Naive thymus-derived CD4-positive, alpha-beta T cell (primary cell): Measurements from ENCODE around the gene COPB1. TPM values are rescaled to one million over a fixed set of nuclear protein-coding genes. Genes with fewer than 3 reads are reported as not detected.

Source experiments
- ATAC-seq: fragments of 150-1000 bp; cut with Tn5 transposase; 2 replicates; pipeline ENCODE4 v1.10.0; 2021; ENCODE audit warnings: mild to moderate bottlenecking, moderate library complexity
- CTCF ChIA-PET: fragments of 350-600 bp; sonication (Branson Sonifier 250); formaldehyde crosslinking; loops from one replicate; lab custom pipeline; 2021; ENCODE audit warnings: antibody characterized with exemption; lab: Charles Lee
- POLR2A ChIA-PET: fragments of 350-600 bp; sonication (Branson Sonifier 250); formaldehyde crosslinking; loops from one replicate; lab custom pipeline; 2021; ENCODE audit warnings: antibody characterized with exemption, inconsistent platforms; lab: Charles Lee
- DNase-seq, 9 donors: peaks; one replicate each; pipeline versions ENCODE4 v3.0.0 to v3.0.0-alpha.2; 2020 to 2022; ENCODE audit warnings: mixed read lengths in 1 of 9
- H3K27ac ChIP-seq: one replicate; pipeline ENCODE4 v1.7.0; 2013; ENCODE audit warnings: mild to moderate bottlenecking, low read depth, low read length, moderate library complexity
- H3K27me3 ChIP-seq, 2 donors: one replicate each; pipeline ENCODE4 v1.7.0; 2013; ENCODE audit warnings: low read length in 2 of 2, mild to moderate bottlenecking in 2 of 2, moderate library complexity in 2 of 2; ENCODE audit not compliant: control insufficient read depth in 2 of 2, insufficient read depth in 2 of 2
- H3K36me3 ChIP-seq, 3 experiments: 1 replicate in 2 of 3; 2 replicates in 1 of 3; pipeline ENCODE4 v1.7.0; 2013; ENCODE audit warnings: low read length in 3 of 3, mild to moderate bottlenecking in 3 of 3, moderate library complexity in 1 of 3; ENCODE audit not compliant: insufficient read depth in 3 of 3, control insufficient read depth in 2 of 3
- H3K4me1 ChIP-seq, 2 donors: one replicate each; pipeline ENCODE4 v1.7.0; 2013; ENCODE audit warnings: low read length in 2 of 2, mild to moderate bottlenecking in 2 of 2, moderate library complexity in 1 of 2; ENCODE audit not compliant: control insufficient read depth in 2 of 2, insufficient read depth in 2 of 2
- H3K4me3 ChIP-seq: 2 replicates; pipeline ENCODE4 v1.7.0; 2013; ENCODE audit warnings: mild to moderate bottlenecking, low read length
- H3K9me3 ChIP-seq, 3 experiments: 1 replicate in 2 of 3; 2 replicates in 1 of 3; pipeline ENCODE4 v1.7.0; 2013; ENCODE audit warnings: low read length in 3 of 3; ENCODE audit not compliant: control insufficient read depth in 2 of 3
- H3K27ac Mint-ChIP-seq, 9 donors: one replicate each; pipeline ENCODE4 v1.8.0; 2020 to 2022; ENCODE audit warnings: mixed read lengths in 9 of 9, mild to moderate bottlenecking in 8 of 9, moderate library complexity in 5 of 9, inconsistent platforms in 2 of 9
- H3K27me3 Mint-ChIP-seq, 5 donors: one replicate each; pipeline ENCODE4 v1.8.0; 2021 to 2022; ENCODE audit warnings: mixed read lengths in 5 of 5, mild to moderate bottlenecking in 1 of 5
- H3K36me3 Mint-ChIP-seq, 5 donors: one replicate each; pipeline ENCODE4 v1.8.0; 2020 to 2022; ENCODE audit warnings: mixed read lengths in 5 of 5, mild to moderate bottlenecking in 3 of 5, inconsistent platforms in 1 of 5
- H3K4me1 Mint-ChIP-seq, 7 donors: one replicate each; pipeline ENCODE4 v1.8.0; 2020 to 2022; ENCODE audit warnings: mixed read lengths in 7 of 7, mild to moderate bottlenecking in 3 of 7, inconsistent platforms in 1 of 7
- H3K4me3 Mint-ChIP-seq, 10 donors: one replicate each; pipeline ENCODE4 v1.8.0; 2020 to 2022; ENCODE audit warnings: mild to moderate bottlenecking in 10 of 10, mixed read lengths in 10 of 10, moderate library complexity in 6 of 10, inconsistent platforms in 2 of 10
- H3K9me3 Mint-ChIP-seq, 11 donors: one replicate each; pipeline ENCODE4 v1.8.0; 2020 to 2022; ENCODE audit warnings: mixed read lengths in 11 of 11, mild to moderate bottlenecking in 4 of 11, inconsistent platforms in 1 of 11, moderate library complexity in 1 of 11
- intact Hi-C, 2 donors: fragments of 100-400 bp; cut with micrococcal nuclease; formaldehyde crosslinking; loops; one replicate each; pipeline ENCODE4 v1.15.1; 2023
- polyA plus RNA-seq, 2 donors: library from polyadenylated mRNA; unstranded; fragments of 300-500 nt; fragmentation: Illumina TruSeq; gene quantifications; one replicate each; pipeline ENCODE4 v1.2.3, GENCODE V29; 2021
- total RNA-seq, 6 experiments: library from RNA in 5 of 6; stranded (reverse) in 5 of 6; gene quantifications; 1 replicate in 5 of 6; 2 replicates in 1 of 6; pipeline ENCODE4 v1.2.3 and lab custom pipeline; 2021 to 2026

The COPB1 gene, protein sequence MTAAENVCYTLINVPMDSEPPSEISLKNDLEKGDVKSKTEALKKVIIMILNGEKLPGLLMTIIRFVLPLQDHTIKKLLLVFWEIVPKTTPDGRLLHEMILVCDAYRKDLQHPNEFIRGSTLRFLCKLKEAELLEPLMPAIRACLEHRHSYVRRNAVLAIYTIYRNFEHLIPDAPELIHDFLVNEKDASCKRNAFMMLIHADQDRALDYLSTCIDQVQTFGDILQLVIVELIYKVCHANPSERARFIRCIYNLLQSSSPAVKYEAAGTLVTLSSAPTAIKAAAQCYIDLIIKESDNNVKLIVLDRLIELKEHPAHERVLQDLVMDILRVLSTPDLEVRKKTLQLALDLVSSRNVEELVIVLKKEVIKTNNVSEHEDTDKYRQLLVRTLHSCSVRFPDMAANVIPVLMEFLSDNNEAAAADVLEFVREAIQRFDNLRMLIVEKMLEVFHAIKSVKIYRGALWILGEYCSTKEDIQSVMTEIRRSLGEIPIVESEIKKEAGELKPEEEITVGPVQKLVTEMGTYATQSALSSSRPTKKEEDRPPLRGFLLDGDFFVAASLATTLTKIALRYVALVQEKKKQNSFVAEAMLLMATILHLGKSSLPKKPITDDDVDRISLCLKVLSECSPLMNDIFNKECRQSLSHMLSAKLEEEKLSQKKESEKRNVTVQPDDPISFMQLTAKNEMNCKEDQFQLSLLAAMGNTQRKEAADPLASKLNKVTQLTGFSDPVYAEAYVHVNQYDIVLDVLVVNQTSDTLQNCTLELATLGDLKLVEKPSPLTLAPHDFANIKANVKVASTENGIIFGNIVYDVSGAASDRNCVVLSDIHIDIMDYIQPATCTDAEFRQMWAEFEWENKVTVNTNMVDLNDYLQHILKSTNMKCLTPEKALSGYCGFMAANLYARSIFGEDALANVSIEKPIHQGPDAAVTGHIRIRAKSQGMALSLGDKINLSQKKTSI
- total RNA-seq = 100 to 1,000 TPM in 1 of 5 experiments, 10 to 100 TPM in 4; 73.4 to 102 (median 75.9) TPM
- polyA plus RNA-seq = 10 to 100 TPM; 57.8 to 81.2 TPM
- total RNA-seq (lab: John Stamatoyannopoulos, UW) = 97.9 reads per million, percentile 84 among the genes with 10 or more reads in this experiment

DNA sequence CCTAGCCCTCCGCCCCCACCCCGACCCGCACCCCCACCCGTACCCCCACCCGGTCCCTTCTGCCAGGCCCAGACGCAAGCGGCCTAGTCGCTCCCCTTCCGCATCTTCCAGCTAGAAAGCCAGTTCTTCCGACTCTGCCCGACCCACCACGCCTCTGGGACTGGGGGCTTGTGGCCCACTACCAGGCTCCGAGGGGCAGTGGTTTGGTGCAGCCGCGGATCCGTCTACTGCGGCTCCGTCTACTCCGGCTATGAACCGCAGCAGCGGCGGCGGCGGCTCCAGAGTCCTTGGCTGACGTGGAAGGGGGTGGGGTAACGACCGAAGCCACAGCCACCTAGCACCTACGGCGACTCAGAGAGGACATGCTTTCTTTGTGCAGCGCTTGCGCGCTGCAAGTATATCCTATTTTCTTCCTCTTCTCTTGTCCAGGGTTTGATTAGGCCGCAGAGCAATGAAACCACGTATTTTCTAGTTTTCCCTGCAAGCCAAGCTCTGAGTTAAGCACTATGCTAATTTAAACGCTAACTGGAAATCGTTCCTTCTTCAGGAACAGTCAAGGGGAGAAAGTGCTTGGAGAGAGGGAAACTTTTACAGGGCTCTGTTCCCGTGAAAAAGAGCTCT, at the start of gene COPB1:
COPB1 (minus strand) TSS at position 252 of the 621 bp plus-strand sequence. CDS start 883 bp downstream, outside the sequence.
- H3K36me3 Mint-ChIP-seq = peaks cover 12 to 30% (median 26%) of the 10 kb centered on the region in 5 donors
- H3K4me1 Mint-ChIP-seq = peaks cover 27 to 54% (median 47%) of the 10 kb centered on the region in 7 donors
- H3K4me3 ChIP-seq = peak within 1 kb of the TSS; percentile 70

DNA sequence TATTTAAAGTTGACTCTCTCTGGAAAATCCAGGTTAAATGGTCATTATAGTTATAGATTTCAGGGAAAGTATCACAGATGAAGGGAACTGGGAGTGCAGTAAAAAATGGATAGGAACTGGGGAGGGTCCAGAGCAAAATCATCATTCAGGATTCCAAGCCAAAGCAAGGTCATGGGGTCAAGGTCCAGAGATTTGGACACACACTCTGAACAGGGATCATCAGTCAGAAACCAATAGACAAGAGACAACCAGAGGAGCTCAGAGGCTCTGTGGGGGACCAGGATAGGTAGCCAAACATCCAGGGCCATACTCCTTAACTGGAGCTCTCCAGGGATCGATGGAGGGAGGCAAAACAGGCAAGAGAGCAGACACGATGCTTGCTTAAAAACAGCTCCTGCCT, 47.8 kb upstream of the COPB1 start:
- Mint-ChIP-seq H3K36me3 (peaks cover 3 to 54% (median 20%) of the 10 kb centered on the region in 5 donors), H3K27ac (peak overlapping the region in 3 of 9 donors; percentile 27 to 35 (median 28)), H3K9me3 (peaks cover 0 to 8% (median 0%) of the 10 kb centered on the region in 11 donors), H3K4me1 (peaks cover 6 to 54% (median 15%) of the 10 kb centered on the region in 7 donors), H3K27me3 (no peaks in the 10 kb centered on the region), H3K4me3 (no peak overlapping the region)
- Histone ChIP-seq H3K9me3 (no peaks in the 10 kb centered on the region), H3K4me1 (no peaks in the 10 kb centered on the region), H3K27ac (no peak overlapping the region), H3K27me3 (no peaks in the 10 kb centered on the region), H3K4me3 (no peak overlapping the region), H3K36me3 (no peaks in the 10 kb centered on the region)
- ATAC-seq = no peak
- DNase-seq = no peak
- intact Hi-C loops = no loop called here
- ChIA-PET CTCF (interaction anchor here (0.6 kb wide), 1 partner anchor 31 kb away, joined by 3 read pairs; no protein-coding TSS in a partner anchor), POLR2A (interaction anchor here (0.8 to 2.3 kb wide), 5 partner anchors 12 to 97 kb away, joined by 3 to 5 read pairs (median 4); no protein-coding TSS in a partner anchor)

More for the DNA sequence above, at the start of gene COPB1:
- Mint-ChIP-seq H3K27ac (peak within 1 kb of the TSS; percentile 87 to 98 (median 94)), H3K9me3 (peaks cover 0 to 3% (median 0%) of the 10 kb centered on the region in 11 donors), H3K4me3 (peak within 1 kb of the TSS; percentile 79 to 98 (median 92)), H3K27me3 (no peaks in the 10 kb centered on the region)
- POLR2A ChIA-PET = interaction anchor here (0.6 to 4.3 kb wide), 13 partner anchors 10 to 406 kb away, joined by 3 to 22 read pairs (median 5); partner anchors contain the start of genes CYP2R1, PDE3B and PSMA1
- H3K27me3 ChIP-seq = no peaks in the 10 kb centered on the region
- peaks cover 0 to 21% of the 10 kb centered on the region in 2 donors for H3K4me1 ChIP-seq
- peaks cover 7 to 32% (median 16%) of the 10 kb centered on the region in 3 experiments for H3K36me3 ChIP-seq
- no peaks in the 10 kb centered on the region for H3K9me3 ChIP-seq
- CTCF ChIA-PET = interaction anchor here (0.6 to 1.9 kb wide), 2 partner anchors 408 to 505 kb away, joined by 3 to 4 read pairs; no protein-coding TSS in a partner anchor
- peak within 1 kb of the TSS; percentile 91 for H3K27ac ChIP-seq
- DNase-seq = peak; percentile 82 to 94 (median 92)
- intact Hi-C loops = loop anchor here (1.0 to 5.0 kb wide), 11 partner anchors 21 to 1037 kb away; partner anchors contain the start of genes PSMA1 (in 2 of the 2), BTBD10 (in 1 of the 2), PDE3B (in 1 of the 2) and RRAS2 (in 1 of the 2)
- ATAC-seq = peak; percentile 99

DNA sequence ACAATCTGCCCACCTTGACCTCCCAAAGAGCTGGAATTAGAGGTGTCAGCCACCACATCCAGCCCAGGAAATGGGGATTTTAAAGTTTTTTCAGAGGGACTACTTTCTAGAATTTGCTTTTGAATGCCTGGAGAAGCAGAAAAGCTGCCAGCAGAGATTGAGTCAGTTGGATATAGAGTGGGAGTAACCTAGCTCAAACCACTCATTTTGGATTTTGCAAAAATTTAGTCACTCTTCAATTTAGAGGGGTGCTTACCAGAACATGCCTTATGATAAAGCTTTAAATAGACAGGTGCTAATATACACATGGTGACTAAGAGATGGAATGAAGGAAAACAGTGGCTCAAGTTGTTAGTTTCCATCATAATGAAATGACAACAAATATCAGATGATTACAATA, 47.1 kb upstream of the COPB1 start:
- Histone ChIP-seq H3K36me3 (no peaks in the 10 kb centered on the region), H3K27ac (no peak overlapping the region), H3K4me1 (no peaks in the 10 kb centered on the region), H3K27me3 (no peaks in the 10 kb centered on the region), H3K9me3 (no peaks in the 10 kb centered on the region), H3K4me3 (no peak overlapping the region)
- ChIA-PET POLR2A (interaction anchor here (0.6 to 2.3 kb wide), 3 partner anchors 27 to 98 kb away, joined by 3 to 5 read pairs (median 4); no protein-coding TSS in a partner anchor), CTCF (no interaction called here)
- Mint-ChIP-seq H3K27me3 (no peaks in the 10 kb centered on the region), H3K9me3 (peaks cover 0 to 8% (median 0%) of the 10 kb centered on the region in 11 donors), H3K36me3 (peaks cover 3 to 52% (median 20%) of the 10 kb centered on the region in 5 donors), H3K4me3 (no peak overlapping the region), H3K27ac (peak overlapping the region in 1 of 9 donors; percentile 41), H3K4me1 (peaks cover 6 to 50% (median 12%) of the 10 kb centered on the region in 7 donors)
- ATAC-seq (no peak), DNase-seq (no peak)
- intact Hi-C loops = no loop called here

DNA sequence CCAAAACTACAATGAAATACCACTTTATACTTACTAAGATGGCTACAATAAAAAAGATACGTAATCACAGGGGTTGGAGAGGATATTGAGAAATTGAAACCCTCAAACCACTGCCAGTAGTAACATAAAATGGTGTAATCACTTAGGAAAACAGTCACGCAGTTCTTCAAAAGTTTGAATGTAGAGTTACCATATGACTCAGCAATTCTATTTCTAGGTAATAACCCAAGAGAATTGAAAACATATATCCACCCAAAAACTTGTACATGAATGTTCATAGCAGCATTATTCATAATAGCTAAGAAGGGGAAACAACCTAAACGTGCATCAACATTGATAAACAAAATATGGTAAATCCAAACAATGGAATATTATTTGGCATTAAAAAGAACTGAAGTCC, 45.0 kb upstream of the COPB1 start:
- H3K27ac ChIP-seq = no peak overlapping the region
- Mint-ChIP-seq H3K36me3 (peaks cover 0 to 51% (median 8%) of the 10 kb centered on the region in 5 donors), H3K27me3 (no peaks in the 10 kb centered on the region), H3K4me3 (peak overlapping the region in 1 of 10 donors; percentile 71), H3K9me3 (peaks cover 0 to 5% (median 0%) of the 10 kb centered on the region in 11 donors), H3K4me1 (peaks cover 13 to 63% (median 32%) of the 10 kb centered on the region in 7 donors), H3K27ac (peak overlapping the region in 2 of 9 donors; percentile 26 to 84)
- no peaks in the 10 kb centered on the region for H3K9me3 ChIP-seq
- H3K36me3 ChIP-seq = no peaks in the 10 kb centered on the region
- intact Hi-C loops = loop anchor here in 1 of 2 donors (1.0 to 2.0 kb wide), 3 partner anchors 11 to 220 kb away; no protein-coding TSS in a partner anchor
- ATAC-seq (peak; percentile 54), DNase-seq (no peak)
- H3K4me3 ChIP-seq = no peak overlapping the region
- peaks cover 0 to 9% of the 10 kb centered on the region in 2 donors for H3K4me1 ChIP-seq
- POLR2A ChIA-PET = interaction anchor here (0.6 to 1.9 kb wide), 3 partner anchors 66 to 268 kb away, joined by 3 to 5 read pairs (median 3); no protein-coding TSS in a partner anchor
- no peaks in the 10 kb centered on the region for H3K27me3 ChIP-seq
- CTCF ChIA-PET = interaction anchor here (0.6 kb wide), 1 partner anchor 26 kb away, joined by 3 read pairs; no protein-coding TSS in a partner anchor

DNA sequence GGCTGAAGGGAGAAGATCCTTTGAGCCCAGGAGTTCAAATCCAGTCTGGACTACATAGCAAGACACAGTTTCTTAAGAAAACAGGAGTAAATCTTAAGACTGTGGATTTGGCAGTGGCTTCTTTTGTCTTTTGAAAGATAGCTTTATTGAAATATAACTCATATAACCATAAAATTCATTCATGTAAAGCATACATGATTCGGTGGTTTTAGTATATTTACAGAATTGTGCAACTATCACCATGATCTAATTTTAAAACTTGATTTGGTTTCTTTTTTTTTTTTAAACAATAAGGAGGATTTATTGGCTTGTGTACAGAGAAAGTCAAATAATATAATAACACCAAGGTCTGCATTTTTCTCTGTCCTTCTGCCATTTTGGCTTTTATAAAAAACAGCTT, 43.6 kb upstream of the COPB1 start:
- Histone ChIP-seq H3K36me3 (no peaks in the 10 kb centered on the region), H3K27ac (no peak overlapping the region), H3K27me3 (no peaks in the 10 kb centered on the region), H3K4me3 (no peak overlapping the region), H3K9me3 (no peaks in the 10 kb centered on the region), H3K4me1 (peaks cover 0 to 9% of the 10 kb centered on the region in 2 donors)
- intact Hi-C loops = no loop called here
- peaks cover 13 to 71% (median 42%) of the 10 kb centered on the region in 7 donors for H3K4me1 Mint-ChIP-seq
- H3K27ac Mint-ChIP-seq = no peak overlapping the region
- ChIA-PET POLR2A (interaction anchor here (0.7 to 2.2 kb wide), 5 partner anchors 35 to 349 kb away, joined by 3 to 7 read pairs (median 3); partner anchors contain the start of gene CYP2R1), CTCF (interaction anchor here (0.6 to 0.9 kb wide), 2 partner anchors 9 to 36 kb away, joined by 3 read pairs; no protein-coding TSS in a partner anchor)
- peaks cover 0 to 48% (median 8%) of the 10 kb centered on the region in 5 donors for H3K36me3 Mint-ChIP-seq
- ATAC-seq = no peak
- no peak overlapping the region for H3K4me3 Mint-ChIP-seq
- H3K9me3 Mint-ChIP-seq = peaks cover 0 to 5% (median 0%) of the 10 kb centered on the region in 11 donors
- no peaks in the 10 kb centered on the region for H3K27me3 Mint-ChIP-seq
- no peak for DNase-seq
